Panc1 (cell line): ENCODE measurements around the gene VWDE.

Experiments used
- CTCF ChIP-seq: fragments of 450-650 bp; IDR thresholded peaks from 2 replicates; pipeline ENCODE4 v1.5.1; 2017; ENCODE audit warnings: mild to moderate bottlenecking
- POLR2AphosphoS5 ChIP-seq: IDR thresholded peaks from 2 replicates; pipeline ENCODE4 v1.6.1; 2012; ENCODE audit warnings: mild to moderate bottlenecking, low read depth, low read length, moderate library complexity
- SIN3A ChIP-seq: IDR thresholded peaks from 2 replicates; pipeline ENCODE4 v1.6.1; 2012; ENCODE audit warnings: low read depth, mild to moderate bottlenecking, low read length, moderate library complexity, borderline replicate concordance; ENCODE audit not compliant: insufficient read depth

GRCh38 chr7:12290761-12291160 is 112.9 kb downstream of the VWDE start:
- no peak for TF ChIP-seq CTCF
- no peak for TF ChIP-seq POLR2AphosphoS5
- no peak for TF ChIP-seq SIN3A
